SHP77 (cell line): Measurements from ENCODE around the gene SMARCA4.

Experiments
- DNase-seq, 2 experiments: peaks; one replicate each; lab custom pipeline; 2025; lab: John Stamatoyannopoulos, UW

SMARCA4 gene

GRCh38 chr19:11035441-11036377 is 74.9 kb downstream of the SMARCA4 start:
- peak; percentile 87 to 95 for DNase-seq

GRCh38 chr19:11038511-11038910 is 77.7 kb downstream of the SMARCA4 start:
- no peak for DNase-seq

DNA sequence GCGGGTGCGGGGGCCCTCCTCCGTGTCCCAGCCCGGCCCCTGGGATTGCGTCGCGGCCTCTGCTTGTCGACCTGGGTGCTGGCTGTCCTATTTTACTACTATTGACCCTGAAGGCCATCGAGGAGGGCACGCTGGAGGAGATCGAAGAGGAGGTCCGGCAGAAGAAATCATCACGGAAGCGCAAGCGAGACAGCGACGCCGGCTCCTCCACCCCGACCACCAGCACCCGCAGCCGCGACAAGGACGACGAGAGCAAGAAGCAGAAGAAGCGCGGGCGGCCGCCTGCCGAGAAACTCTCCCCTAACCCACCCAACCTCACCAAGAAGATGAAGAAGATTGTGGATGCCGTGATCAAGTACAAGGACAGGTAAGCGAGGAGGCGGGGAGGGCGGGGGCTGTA is 80.4 kb downstream of the SMARCA4 start:
- DNase-seq, result no peak

DNA sequence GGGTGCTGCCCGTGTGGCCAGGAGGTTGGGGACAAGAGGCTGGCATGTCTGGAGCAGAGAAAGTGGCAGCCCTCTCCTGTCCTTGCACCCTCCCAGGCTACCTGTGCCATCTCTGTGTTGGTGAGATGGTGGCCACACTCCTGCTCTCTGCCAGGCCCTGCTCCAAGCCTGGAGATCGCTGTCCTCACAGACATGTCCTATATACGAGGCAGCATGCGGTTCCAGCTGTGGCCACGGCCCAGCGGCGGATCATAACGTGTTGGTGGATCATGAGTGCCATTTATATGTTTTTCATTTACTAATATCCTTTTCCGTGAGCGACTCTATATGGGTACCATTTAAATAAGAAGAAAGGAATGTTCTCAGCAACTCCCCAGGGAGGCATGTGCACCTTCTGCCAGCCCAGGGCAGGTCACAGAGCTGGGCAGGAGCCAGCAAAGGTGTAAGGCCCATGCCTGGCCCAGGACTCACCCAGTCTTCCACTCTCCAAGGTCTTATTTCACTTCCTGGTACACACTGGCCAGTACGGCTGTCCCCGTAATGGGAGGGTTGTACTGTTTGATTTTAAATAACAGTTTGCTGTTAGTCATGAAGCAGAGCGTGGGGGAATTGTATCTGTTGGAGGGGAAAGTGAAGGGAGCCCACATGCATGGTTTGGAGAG is 81.3 kb downstream of the SMARCA4 start:
- no peak for DNase-seq

GRCh38 chr19:11044431-11044830 is 83.6 kb downstream of the SMARCA4 start:
- no peak for DNase-seq

GRCh38 chr19:11045536-11045935 is 84.7 kb downstream of the SMARCA4 start:
- no peak for DNase-seq

GRCh38 chr19:11046605-11047354 is 86.0 kb downstream of the SMARCA4 start:
- DNase-seq, result no peak

DNA sequence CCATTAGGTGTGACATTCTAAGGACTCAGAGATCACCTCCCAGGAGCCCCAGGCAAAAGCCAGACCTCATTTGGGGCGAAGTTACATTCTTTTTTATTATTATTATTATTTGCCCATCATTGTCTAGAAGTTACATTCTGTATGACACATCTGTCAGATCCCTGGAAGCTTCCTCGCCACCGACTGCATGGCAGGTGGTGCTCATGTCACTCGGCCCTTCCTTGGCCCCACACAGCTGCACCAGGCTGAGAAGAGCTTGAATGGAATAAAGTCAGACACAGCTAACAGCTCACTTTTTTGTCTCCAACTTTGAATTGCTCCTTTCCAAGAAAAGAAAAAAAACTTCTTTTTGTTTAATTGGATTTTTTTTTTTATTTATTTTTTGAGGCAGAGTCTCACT is 87.0 kb downstream of the SMARCA4 start:
- DNase-seq, result no peak

- no peak for DNase-seq
These were observed 89.7 kb downstream of the SMARCA4 start for GRCh38 chr19:11050323-11051114.

GRCh38 chr19:11053817-11054195 is 93.0 kb downstream of the SMARCA4 start:
- DNase-seq, result no peak

DNA sequence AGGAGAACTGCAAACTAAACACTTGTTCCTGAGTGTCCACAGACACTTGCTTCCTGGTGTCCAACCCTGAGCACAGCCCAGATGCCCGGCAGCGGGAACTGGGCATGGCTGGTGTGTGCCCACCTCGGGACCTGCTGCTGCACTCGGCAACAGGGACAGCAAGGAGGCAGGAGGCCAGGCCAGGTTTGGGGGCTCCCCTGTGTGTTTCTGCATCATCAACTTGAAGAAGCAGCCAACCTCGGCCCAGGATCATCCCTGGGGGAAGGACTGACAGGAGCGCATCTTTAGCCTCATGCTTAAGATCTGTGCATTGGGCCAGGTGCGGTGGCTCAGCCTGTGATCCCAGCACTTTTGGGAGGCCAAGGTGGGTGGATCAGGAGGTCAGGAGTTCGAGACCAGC is 93.4 kb downstream of the SMARCA4 start:
- DNase-seq, result no peak

DNA sequence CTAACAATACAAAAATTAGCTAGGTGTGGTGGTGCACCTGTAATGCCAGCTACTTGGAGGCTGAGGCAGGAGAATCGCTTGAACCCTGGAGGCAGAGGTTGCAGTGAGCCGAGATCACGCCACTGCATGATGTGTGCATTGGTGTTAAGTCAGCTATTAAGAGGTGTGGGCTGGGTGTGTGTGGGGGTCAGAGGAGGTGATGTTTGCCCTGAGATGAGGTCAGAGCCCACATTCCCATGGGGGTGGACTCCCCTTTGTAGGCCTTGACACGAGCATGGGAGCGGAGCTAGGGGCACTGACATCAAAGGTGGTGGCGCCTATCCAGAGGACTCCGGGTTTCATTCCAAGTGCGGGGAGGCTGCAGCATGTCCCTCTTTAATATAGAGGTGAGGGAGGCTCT is 93.8 kb downstream of the SMARCA4 start:
- DNase-seq, result no peak

DNA sequence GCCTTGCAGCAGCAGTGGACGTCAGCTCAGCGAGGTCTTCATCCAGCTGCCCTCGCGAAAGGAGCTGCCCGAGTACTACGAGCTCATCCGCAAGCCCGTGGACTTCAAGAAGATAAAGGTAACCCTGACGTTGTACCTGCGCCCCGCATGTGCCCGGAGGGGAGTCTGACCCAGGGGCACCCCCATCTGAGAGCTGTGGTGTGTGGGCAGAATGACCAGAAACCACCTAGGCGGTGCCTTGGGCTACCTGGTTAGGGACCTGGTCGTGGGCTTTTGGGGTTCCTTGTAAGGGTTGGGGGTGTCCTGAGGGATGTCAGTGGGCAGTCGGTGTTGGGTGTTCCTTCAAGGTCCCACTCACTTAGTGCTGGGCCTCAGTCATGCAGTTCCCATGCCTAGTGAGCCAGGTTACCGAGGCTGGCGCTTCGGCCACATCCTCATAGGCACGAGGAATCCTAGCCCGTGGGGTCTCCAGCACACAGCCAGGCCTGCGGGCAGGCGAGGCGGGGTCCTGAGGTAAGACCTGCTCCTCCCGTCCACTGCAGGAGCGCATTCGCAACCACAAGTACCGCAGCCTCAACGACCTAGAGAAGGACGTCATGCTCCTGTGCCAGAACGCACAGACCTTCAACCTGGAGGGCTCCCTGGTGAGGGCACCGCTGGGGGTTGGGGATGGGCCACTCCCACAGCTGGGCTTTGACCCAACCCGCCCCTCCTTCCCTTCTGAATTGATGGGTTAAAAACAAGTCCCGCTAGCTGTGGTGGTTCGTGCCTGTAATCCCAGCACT is 97.6 kb downstream of the SMARCA4 start:
- no peak for DNase-seq

- no peak for DNase-seq
These were observed 98.9 kb downstream of the SMARCA4 start for GRCh38 chr19:11059511-11060358.

- DNase-seq, result no peak
These were observed 101.1 kb downstream of the SMARCA4 start for GRCh38 chr19:11061952-11062351.

- DNase-seq, result no peak
These were observed 102.6 kb downstream of the SMARCA4 start for GRCh38 chr19:11063434-11063833.

DNA sequence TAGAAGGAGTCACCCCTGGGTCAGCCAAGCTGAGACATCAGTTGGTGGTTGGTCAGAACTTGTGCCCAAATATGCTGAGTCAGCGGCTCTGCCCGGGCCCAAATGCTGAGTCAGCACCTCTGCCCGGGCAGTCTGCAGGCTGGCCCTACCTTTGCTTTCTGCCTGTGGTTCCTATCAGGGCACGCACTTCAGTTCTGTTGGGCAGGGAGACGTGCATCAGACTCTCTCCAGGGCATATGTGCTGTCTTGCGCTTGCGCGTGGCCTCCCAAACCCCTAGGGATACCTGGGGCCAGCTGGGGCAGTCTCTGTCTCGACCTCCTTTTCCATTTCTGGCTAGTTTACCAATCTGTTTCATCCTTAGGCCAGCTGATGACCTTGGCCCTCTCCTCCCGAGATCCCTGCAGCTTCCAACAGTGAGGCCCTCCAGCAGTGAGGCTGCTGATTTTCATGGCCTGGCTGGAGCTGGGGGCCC is 104.0 kb downstream of the SMARCA4 start:
- no peak for DNase-seq

DNA sequence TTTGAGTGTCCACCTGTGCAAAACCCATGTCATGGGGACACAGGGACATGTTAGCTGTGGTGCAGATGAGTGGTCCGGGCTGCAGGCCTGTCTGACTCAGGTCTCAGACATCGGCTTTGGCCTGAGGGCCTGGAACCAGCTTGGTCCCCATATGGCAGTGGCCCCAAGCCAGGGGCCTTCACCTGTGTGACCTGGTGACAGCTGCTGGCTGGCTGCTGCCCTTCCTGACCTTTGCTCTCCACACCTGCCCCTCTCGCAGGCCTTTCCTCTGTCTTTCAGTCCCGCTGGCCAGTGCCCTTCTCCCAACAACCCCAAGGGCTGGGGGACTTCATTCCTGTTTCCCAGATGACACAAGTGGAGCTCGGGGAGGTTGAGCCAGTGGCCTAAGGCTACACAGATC is 105.5 kb downstream of the SMARCA4 start:
- DNase-seq, result no peak

DNA sequence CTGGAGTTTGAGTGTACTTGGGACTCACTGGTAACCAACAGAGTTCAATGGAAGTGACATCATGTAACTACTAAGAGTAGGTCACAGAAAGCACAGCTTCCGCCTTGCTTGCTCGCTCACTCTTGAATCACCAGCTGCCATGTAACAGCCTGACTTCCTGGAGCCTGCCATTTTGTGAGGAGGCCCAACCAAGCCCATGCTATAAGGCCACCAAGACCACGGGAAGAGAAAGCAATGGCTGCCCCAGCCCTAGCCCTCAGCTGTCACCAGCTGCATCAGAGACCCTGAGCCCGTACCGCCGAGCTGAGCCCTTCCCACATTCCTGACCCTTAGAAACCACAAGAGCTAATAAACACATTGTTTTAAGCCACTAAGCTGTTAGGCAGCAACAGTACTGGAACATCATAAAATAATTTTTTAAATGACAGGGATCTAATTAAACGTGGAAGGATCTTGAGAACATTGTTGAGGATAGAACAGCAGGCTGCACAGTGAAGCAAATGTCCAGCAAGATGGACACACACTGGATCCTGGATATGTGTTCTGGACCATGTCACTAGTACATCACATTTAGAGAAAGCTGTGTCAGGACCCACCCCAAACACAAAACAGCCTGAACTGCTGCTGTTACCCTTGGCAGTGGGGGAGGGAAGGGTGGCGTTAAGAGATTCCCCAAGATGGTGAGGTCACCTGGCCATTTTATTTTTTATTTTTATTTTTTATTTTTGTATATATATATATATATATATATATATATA is 106.7 kb downstream of the SMARCA4 start:
- no peak for DNase-seq
